Testis (tissue), 3 donors: ENCODE measurements around the gene CTDNEP1. TPM values are rescaled to one million over a fixed set of nuclear protein-coding genes. Genes with fewer than 3 reads are reported as not detected.

Experiments
- DNase-seq: peaks from one replicate; pipeline ENCODE4 v3.0.0-alpha.2; 2019
- H3K27ac ChIP-seq, 2 donors: fragments of 200-600 bp; sonication (generic); one replicate each; pipeline ENCODE4 v1.5.1; 2019
- H3K27me3 ChIP-seq: fragments of 200-600 bp; sonication (generic); one replicate; pipeline ENCODE4 v1.5.1; 2019
- H3K36me3 ChIP-seq: fragments of 200-600 bp; sonication (generic); one replicate; pipeline ENCODE4 v1.5.1; 2017; ENCODE audit warnings: low read depth; ENCODE audit errors: missing control alignments
- H3K4me1 ChIP-seq: fragments of 200-600 bp; sonication (generic); one replicate; pipeline ENCODE4 v1.5.1; 2019
- H3K4me3 ChIP-seq, 2 donors: fragments of 200-600 bp; sonication (generic); one replicate each; pipeline ENCODE4 v1.5.1; 2017 to 2019
- H3K9me3 ChIP-seq: fragments of 200-600 bp; sonication (generic); one replicate; pipeline ENCODE4 v1.5.1; 2017
- POLR2A ChIP-seq: fragments of 450-650 bp; IDR thresholded peaks from one replicate; pipeline ENCODE4 v1.6.1; 2017; ENCODE audit warnings: antibody characterized with exemption, mild to moderate bottlenecking, moderate library complexity
- WGBS, 2 donors: methylation state at CpG; one replicate each; pipeline ENCODE4 v1.1.5; 2018; 5-methylcytosine and 5-hydroxymethylcytosine counted together
- intact Hi-C: fragments of 100-400 bp; cut with DNase I; formaldehyde crosslinking; loops from one replicate; pipeline ENCODE4 v1.15.1; 2023; ENCODE audit warnings: low total_unique reads
- polyA plus RNA-seq: library from polyadenylated mRNA; stranded (reverse); fragments of 350-450 nt; fragmentation: Illumina TruSeq; extraction: RNeasy Lipid Tissue Mini Kit (QIAGEN cat#74804); gene quantifications from one replicate; pipeline ENCODE4 v1.2.3, GENCODE V29; 2014; ENCODE audit warnings: low read depth, low replicate concordance; ENCODE audit not compliant: insufficient read depth
- total RNA-seq, 2 donors: library from RNA; depleted of rRNA; stranded (reverse); fragments of >200 nt; gene quantifications; one replicate each; pipeline ENCODE4 v1.2.3, GENCODE V29; 2016
- TF ChIP-seq, protein P1 (sequence below), 3 experiments: fragments of 450-650 bp in 2 of 3; fragments of 200-600 bp in 1 of 3; sonication (generic) in 1 of 3; IDR thresholded peaks; one replicate each; pipeline ENCODE4 v1.5.1; 2016 to 2019; ENCODE audit warnings: antibody characterized with exemption in 3 of 3, mild to moderate bottlenecking in 2 of 3, moderate library complexity in 1 of 3

The CTDNEP1 gene
- total and polyA plus RNA-seq, 3 donors from 2014 or later: 86.4 to 138 (median 94.0) TPM

- Histone ChIP-seq H3K27ac (no peak overlapping the region), H3K27me3 (no peaks in the 10 kb centered on the region), H3K4me3 (no peak overlapping the region), H3K36me3 (no peaks in the 10 kb centered on the region), H3K4me1 (peaks cover 20% of the 10 kb centered on the region), H3K9me3 (no peaks in the 10 kb centered on the region)
- TF ChIP-seq, protein P1, sequence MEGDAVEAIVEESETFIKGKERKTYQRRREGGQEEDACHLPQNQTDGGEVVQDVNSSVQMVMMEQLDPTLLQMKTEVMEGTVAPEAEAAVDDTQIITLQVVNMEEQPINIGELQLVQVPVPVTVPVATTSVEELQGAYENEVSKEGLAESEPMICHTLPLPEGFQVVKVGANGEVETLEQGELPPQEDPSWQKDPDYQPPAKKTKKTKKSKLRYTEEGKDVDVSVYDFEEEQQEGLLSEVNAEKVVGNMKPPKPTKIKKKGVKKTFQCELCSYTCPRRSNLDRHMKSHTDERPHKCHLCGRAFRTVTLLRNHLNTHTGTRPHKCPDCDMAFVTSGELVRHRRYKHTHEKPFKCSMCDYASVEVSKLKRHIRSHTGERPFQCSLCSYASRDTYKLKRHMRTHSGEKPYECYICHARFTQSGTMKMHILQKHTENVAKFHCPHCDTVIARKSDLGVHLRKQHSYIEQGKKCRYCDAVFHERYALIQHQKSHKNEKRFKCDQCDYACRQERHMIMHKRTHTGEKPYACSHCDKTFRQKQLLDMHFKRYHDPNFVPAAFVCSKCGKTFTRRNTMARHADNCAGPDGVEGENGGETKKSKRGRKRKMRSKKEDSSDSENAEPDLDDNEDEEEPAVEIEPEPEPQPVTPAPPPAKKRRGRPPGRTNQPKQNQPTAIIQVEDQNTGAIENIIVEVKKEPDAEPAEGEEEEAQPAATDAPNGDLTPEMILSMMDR (IDR thresholded peaks at IDR 0.05): no peak
- TF ChIP-seq POLR2A: no peak
- no peak for DNase-seq
- intact Hi-C loops: no loop called here
- WGBS, 2 donors: 87 to 94% methylated on average over 14 to 19 of the region's 19 CpGs
These were observed 38.6 kb upstream of the CTDNEP1 start for GRCh38 chr17:7290166-7290565.

- DNase-seq: no peak
- no peaks in the 10 kb centered on the region for H3K36me3 ChIP-seq
- intact Hi-C loops: no loop called here
- H3K4me1 ChIP-seq: peaks cover 15% of the 10 kb centered on the region
- no peak overlapping the region for H3K27ac ChIP-seq
- WGBS, 2 donors: 79% methylated on average over 10 to 18 of the region's 18 CpGs
- H3K27me3 ChIP-seq: no peaks in the 10 kb centered on the region
- TF ChIP-seq, protein P1 (IDR thresholded peaks at IDR 0.05): no peak
- no peak for TF ChIP-seq POLR2A
- H3K4me3 ChIP-seq: no peak overlapping the region
- no peaks in the 10 kb centered on the region for H3K9me3 ChIP-seq
These were observed 37.9 kb upstream of the CTDNEP1 start for GRCh38 chr17:7289256-7290032.

DNA sequence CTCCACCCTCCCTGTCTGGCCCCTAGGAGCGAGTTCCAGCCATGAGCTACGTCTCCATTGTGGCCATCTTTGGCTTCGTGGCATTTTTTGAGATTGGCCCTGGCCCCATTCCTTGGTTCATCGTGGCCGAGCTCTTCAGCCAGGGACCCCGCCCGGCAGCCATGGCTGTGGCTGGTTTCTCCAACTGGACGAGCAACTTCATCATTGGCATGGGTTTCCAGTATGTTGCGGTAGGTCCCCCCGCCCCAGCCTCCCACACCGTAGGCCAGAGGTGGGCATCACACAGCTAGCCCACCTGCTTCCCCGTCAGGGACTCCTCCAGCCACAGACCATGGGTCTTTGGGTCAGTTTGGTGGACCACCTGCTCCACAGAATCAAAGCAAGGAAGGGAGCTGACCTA lies 34.1 kb upstream of the CTDNEP1 start:
- DNase-seq: no peak
- no peak for TF ChIP-seq POLR2A
- TF ChIP-seq, protein P1 (IDR thresholded peaks at IDR 0.05): no peak
- Histone ChIP-seq H3K27me3 (no peaks in the 10 kb centered on the region), H3K36me3 (no peaks in the 10 kb centered on the region), H3K9me3 (no peaks in the 10 kb centered on the region), H3K4me3 (no peak overlapping the region), H3K4me1 (peaks cover 11% of the 10 kb centered on the region), H3K27ac (no peak overlapping the region)
- intact Hi-C loops: no loop called here
- WGBS, 2 donors: 87 to 92% methylated on average over 12 of the region's 12 CpGs

- 94 to 98% methylated on average over 4 to 16 of the region's 16 CpGs for WGBS, 2 donors
- DNase-seq: no peak
- TF ChIP-seq, protein P1 (IDR thresholded peaks at IDR 0.05): no peak
- TF ChIP-seq POLR2A: no peak
- intact Hi-C loops: no loop called here
- Histone ChIP-seq H3K36me3 (no peaks in the 10 kb centered on the region), H3K4me3 (no peak overlapping the region), H3K27ac (no peak overlapping the region), H3K9me3 (no peaks in the 10 kb centered on the region), H3K4me1 (peaks cover 12% of the 10 kb centered on the region), H3K27me3 (no peaks in the 10 kb centered on the region)
These were observed 33.4 kb upstream of the CTDNEP1 start for GRCh38 chr17:7284911-7285310.
